Nephron (organoid): Measurements from ENCODE around the gene AP4S1.
"Not testable (repeated sequence)": the region's sequence is repeated elsewhere in the genome, so short reads cannot be mapped to it uniquely, and the experiment has no call there.

Experiments used
- H3K27ac Mint-ChIP-seq, 3 experiments: 2 replicates each; pipeline ENCODE4 v1.8.0; 2020; ENCODE audit warnings: mixed read lengths in 3 of 3, mild to moderate bottlenecking in 2 of 3, moderate library complexity in 1 of 3
- H3K27me3 Mint-ChIP-seq: 2 replicates; pipeline ENCODE4 v1.8.0; 2021; ENCODE audit warnings: low read depth, mild to moderate bottlenecking, moderate library complexity, mixed read lengths
- H3K36me3 Mint-ChIP-seq: 2 replicates; pipeline ENCODE4 v1.8.0; 2020; ENCODE audit warnings: low read depth, mixed read lengths
- H3K4me1 Mint-ChIP-seq: 2 replicates; pipeline ENCODE4 v1.8.0; 2020; ENCODE audit warnings: mixed read lengths
- H3K4me3 Mint-ChIP-seq, 3 experiments: 2 replicates each; pipeline ENCODE4 v1.8.0; 2020; ENCODE audit warnings: mild to moderate bottlenecking in 3 of 3, mixed read lengths in 3 of 3, moderate library complexity in 2 of 3
- H3K9me3 Mint-ChIP-seq: 2 replicates; pipeline ENCODE4 v1.8.0; 2020; ENCODE audit warnings: mixed read lengths
- TF ChIP-seq, protein P1 (sequence below), 3 experiments: fragments of 200-600 bp; sonication (generic); IDR thresholded peaks; one replicate each; pipeline ENCODE4 v1.5.0; 2021; ENCODE audit warnings: antibody characterized with exemption in 3 of 3; ENCODE audit not compliant: unreplicated experiment in 3 of 3

AP4S1 gene

DNA sequence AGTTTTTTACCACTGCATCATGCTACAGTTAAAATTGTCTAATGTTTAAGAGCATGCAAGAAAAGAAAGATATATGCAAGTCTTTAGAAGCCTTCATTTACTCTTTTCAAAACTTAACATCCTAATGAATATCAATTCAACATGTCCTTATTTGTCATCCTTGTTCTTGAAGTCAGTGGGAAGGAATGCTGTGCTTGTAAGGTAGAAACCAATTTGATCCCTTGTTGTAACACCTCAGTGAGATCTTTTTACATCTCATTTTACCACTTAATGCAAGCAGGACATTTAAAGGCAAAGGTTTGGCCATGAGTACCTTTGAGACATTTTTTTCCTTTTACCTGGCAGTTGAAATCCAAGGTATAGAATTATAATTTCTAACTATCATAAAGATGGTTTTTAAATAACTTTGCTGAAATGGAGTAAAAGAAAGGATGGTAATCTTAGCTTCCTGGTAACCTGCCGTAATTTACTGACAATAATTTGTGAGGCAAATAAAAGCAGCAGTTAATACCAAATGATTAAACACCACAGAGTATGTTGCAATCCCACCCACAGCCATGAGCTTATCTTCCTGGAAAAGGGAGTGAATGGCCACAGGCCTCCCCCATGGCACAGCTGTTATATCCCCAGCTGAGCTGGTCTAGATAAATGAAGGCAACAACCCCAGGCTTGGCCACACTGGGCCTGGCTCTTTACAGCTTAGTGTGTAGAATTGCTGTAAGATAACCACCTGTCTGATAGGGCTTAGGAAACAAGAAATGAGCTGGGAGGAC is 33.9 kb downstream of the AP4S1 start:
- TF ChIP-seq, protein P1, sequence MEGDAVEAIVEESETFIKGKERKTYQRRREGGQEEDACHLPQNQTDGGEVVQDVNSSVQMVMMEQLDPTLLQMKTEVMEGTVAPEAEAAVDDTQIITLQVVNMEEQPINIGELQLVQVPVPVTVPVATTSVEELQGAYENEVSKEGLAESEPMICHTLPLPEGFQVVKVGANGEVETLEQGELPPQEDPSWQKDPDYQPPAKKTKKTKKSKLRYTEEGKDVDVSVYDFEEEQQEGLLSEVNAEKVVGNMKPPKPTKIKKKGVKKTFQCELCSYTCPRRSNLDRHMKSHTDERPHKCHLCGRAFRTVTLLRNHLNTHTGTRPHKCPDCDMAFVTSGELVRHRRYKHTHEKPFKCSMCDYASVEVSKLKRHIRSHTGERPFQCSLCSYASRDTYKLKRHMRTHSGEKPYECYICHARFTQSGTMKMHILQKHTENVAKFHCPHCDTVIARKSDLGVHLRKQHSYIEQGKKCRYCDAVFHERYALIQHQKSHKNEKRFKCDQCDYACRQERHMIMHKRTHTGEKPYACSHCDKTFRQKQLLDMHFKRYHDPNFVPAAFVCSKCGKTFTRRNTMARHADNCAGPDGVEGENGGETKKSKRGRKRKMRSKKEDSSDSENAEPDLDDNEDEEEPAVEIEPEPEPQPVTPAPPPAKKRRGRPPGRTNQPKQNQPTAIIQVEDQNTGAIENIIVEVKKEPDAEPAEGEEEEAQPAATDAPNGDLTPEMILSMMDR (IDR thresholded peaks at IDR 0.05; ENCODE audit: unreplicated experiment in 3 of 3) = no peak
- H3K4me1 Mint-ChIP-seq = peaks cover 33% of the 10 kb centered on the region
- peak overlapping the region in 1 of 3 experiments; percentile 51 for H3K4me3 Mint-ChIP-seq
- H3K9me3 Mint-ChIP-seq = no peaks in the 10 kb centered on the region
- H3K27ac Mint-ChIP-seq = peak overlapping the region; percentile 9 to 75 (median 63)
- no peaks in the 10 kb centered on the region for H3K27me3 Mint-ChIP-seq
- H3K36me3 Mint-ChIP-seq = no peaks in the 10 kb centered on the region

DNA sequence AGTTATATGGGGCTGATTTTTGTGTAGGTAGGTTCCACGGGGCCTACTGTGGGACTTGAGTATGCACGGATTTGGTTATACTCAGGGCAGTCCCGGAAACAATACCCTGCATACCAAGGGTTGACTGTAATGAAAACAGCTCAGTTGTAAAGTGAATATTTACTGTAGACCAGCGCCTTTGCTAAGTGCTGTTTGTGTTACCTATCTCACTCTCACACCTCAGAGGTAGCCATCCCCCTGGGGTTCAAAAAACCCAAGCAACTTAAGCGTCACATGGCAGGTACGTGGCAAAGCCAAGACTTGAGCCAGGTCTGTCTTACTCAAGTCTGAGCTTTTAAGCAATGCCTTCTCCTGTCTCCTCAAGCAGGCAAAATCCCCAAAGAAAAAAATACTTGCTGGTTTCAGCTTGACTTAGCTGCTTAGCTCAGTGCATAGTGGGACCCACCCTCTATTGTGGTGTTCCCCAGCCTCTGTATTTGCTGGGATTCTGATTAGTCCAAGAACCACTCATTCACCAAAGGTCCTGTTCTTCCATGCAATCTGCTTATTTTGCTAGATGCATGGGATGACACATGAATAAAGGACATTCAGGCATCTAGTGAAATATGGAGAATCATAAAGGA is 34.9 kb downstream of the AP4S1 start:
- Mint-ChIP-seq H3K9me3 (no peaks in the 10 kb centered on the region), H3K4me1 (peaks cover 33% of the 10 kb centered on the region), H3K36me3 (no peaks in the 10 kb centered on the region), H3K27ac (peak overlapping the region in 1 of 3 experiments; percentile 38), H3K4me3 (no peak overlapping the region), H3K27me3 (no peaks in the 10 kb centered on the region)
- TF ChIP-seq, protein P1 (IDR thresholded peaks at IDR 0.05; ENCODE audit: unreplicated experiment in 3 of 3) = no peak

DNA sequence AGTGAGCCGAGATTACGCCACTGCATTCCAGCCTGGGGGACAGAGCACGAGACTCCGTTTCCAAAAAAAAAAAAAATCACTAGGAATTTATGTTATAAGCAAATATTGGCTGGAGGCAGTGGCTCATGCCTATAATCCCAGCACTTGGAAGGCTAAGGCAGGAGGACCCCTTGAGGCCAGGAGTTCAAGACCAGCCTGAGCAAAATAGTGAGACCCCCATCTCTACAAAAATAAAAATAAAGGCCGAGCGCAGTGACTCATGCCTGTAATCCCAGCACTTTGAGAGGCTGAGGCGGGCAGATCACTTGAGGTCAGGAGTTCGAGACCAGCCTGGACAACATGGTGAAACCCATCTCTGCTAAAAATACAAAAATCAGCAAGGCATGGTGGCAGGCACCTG is 37.5 kb downstream of the AP4S1 start:
- H3K27ac Mint-ChIP-seq, H3K9me3 Mint-ChIP-seq, H3K27me3 Mint-ChIP-seq, H3K36me3 Mint-ChIP-seq, H3K4me3 Mint-ChIP-seq: not testable (repeated sequence)
- peaks cover 34% of the 10 kb centered on the region for H3K4me1 Mint-ChIP-seq

DNA sequence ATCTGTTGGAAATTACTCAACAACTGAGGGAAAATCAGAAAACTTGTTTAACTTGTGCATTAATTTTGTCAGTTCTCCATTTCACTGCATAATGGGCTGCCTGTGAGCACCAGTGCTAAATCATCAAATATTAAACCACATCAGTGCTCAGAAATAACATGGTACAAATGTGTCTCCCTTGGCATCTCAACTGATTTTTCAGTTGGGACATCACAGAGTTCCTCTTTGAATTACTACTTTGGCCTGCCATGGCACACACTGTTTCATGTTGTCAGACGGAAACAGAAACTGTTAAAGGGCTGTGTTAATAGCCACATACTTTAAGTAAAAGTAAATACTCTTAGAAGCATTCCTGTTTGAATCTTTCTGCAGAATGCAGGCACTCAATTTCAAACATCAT is 42.8 kb downstream of the AP4S1 start:
- TF ChIP-seq, protein P1 (IDR thresholded peaks at IDR 0.05; ENCODE audit: unreplicated experiment in 3 of 3) = no peak
- Mint-ChIP-seq H3K4me3 (no peak overlapping the region), H3K27me3 (no peaks in the 10 kb centered on the region), H3K4me1 (peaks cover 8% of the 10 kb centered on the region), H3K27ac (peak overlapping the region in 1 of 3 experiments; percentile 60), H3K36me3 (peaks cover 16% of the 10 kb centered on the region), H3K9me3 (no peaks in the 10 kb centered on the region)

DNA sequence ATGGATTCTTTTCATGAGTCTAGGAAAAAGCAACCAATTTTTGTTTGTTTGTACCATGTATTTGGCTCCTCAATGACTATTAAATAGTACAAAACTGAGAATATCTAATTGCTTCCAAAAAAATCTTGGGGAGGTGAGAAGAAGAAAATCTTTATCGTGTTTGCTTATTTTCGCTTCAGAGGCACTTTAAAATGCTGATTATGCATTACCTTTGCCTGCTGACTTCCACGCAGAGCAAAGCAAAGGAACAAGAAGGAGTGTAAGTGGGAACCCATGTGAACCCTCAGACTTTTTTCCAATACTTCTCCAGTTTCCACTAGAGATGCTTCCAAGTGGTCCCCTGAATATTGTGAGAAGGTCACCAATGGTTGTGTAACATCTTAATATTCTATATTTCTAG is 43.9 kb downstream of the AP4S1 start:
- H3K9me3 Mint-ChIP-seq = no peaks in the 10 kb centered on the region
- H3K4me1 Mint-ChIP-seq = peaks cover 8% of the 10 kb centered on the region
- no peaks in the 10 kb centered on the region for H3K27me3 Mint-ChIP-seq
- no peak overlapping the region for H3K4me3 Mint-ChIP-seq
- TF ChIP-seq, protein P1 (IDR thresholded peaks at IDR 0.05; ENCODE audit: unreplicated experiment in 3 of 3) = no peak
- H3K27ac Mint-ChIP-seq = no peak overlapping the region
- H3K36me3 Mint-ChIP-seq = peaks cover 16% of the 10 kb centered on the region

DNA sequence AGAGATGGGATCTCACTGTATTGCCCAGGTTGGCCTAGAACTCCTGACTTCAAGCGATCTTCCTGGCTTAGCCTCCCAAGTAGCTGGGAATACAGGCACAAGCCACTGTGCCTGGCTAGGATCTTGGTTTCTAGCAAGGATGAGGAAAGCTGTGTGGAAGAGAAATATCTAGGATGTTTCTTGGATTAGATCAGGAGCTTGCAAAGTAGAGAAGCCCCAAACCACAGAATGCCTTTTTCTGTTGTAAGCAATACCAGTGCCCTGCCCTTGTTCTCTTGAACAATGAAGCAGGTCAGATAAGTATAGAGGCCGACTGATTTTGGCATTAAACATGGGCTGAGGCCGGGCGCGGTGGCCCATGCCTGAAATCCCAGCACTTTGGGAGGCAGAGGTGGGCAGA is 45.0 kb downstream of the AP4S1 start:
- TF ChIP-seq, protein P1 (IDR thresholded peaks at IDR 0.05; ENCODE audit: unreplicated experiment in 3 of 3) = no peak
- H3K36me3 Mint-ChIP-seq = peaks cover 22% of the 10 kb centered on the region
- H3K4me1 Mint-ChIP-seq = peaks cover 8% of the 10 kb centered on the region
- H3K4me3 Mint-ChIP-seq = no peak overlapping the region
- H3K27ac Mint-ChIP-seq = no peak overlapping the region
- H3K27me3 Mint-ChIP-seq = no peaks in the 10 kb centered on the region
- peaks cover 4% of the 10 kb centered on the region for H3K9me3 Mint-ChIP-seq
